PC-9 (cell line): Measurements from ENCODE around the gene SHF. TPM values are rescaled to one million over a fixed set of nuclear protein-coding genes. Genes with fewer than 3 reads are reported as not detected.

Source experiments
- BruUV-seq: library from RNA; stranded (reverse); fragments of 400-500 nt; replicated peaks from 2 replicates; lab custom pipeline; 2021; lab: Mats Ljungman, UMichigan
- CTCF ChIA-PET: fragments of 300-600 bp; sonication (Branson Sonifier 250); formaldehyde crosslinking; loops from one replicate; lab custom pipeline; 2022; ENCODE audit warnings: antibody characterized with exemption; lab: Charles Lee
- POLR2A ChIA-PET: fragments of 300-600 bp; sonication (Branson Sonifier 250); formaldehyde crosslinking; loops from one replicate; lab custom pipeline; 2022; ENCODE audit warnings: antibody characterized with exemption; ENCODE audit not compliant: unreplicated experiment; lab: Charles Lee
- DNase-seq, 2 experiments: peaks; one replicate each; pipeline versions ENCODE4 v3.0.0 to v3.0.0-alpha.2; 2015 to 2022; ENCODE audit warnings: mixed read lengths in 1 of 2
- H2AFZ ChIP-seq: fragments of 200-600 bp; sonication (generic); 2 replicates; pipeline ENCODE4 v1.8.1; 2017; ENCODE audit warnings: antibody characterized with exemption
- H3F3A ChIP-seq: fragments of 200-600 bp; sonication (generic); 2 replicates; pipeline ENCODE4 v1.8.1; 2017; ENCODE audit warnings: antibody characterized with exemption, mild to moderate bottlenecking, low read depth; ENCODE audit not compliant: insufficient read depth
- H3K27ac ChIP-seq: fragments of 200-600 bp; sonication (generic); 2 replicates; pipeline ENCODE4 v1.6.1; 2016; ENCODE audit warnings: mixed run types
- H3K27me3 ChIP-seq: fragments of 200-600 bp; sonication (generic); 2 replicates; pipeline ENCODE4 v1.6.1; 2016; ENCODE audit warnings: low read depth, mixed run types; ENCODE audit not compliant: insufficient read depth
- H3K36me3 ChIP-seq: fragments of 200-600 bp; sonication (generic); 2 replicates; pipeline ENCODE4 v1.6.1; 2016; ENCODE audit warnings: low read depth, mixed run types
- H3K4me1 ChIP-seq: fragments of 200-600 bp; sonication (generic); replicated peaks from 2 replicates; pipeline ENCODE4 v1.6.1; 2016; ENCODE audit warnings: mixed run types; ENCODE audit not compliant: insufficient read depth
- H3K4me2 ChIP-seq: fragments of 200-600 bp; sonication (generic); 2 replicates; pipeline ENCODE4 v1.6.1; 2017; ENCODE audit warnings: mixed run types
- H3K4me3 ChIP-seq: fragments of 200-600 bp; sonication (generic); 2 replicates; pipeline ENCODE4 v1.6.1; 2016; ENCODE audit warnings: mixed run types
- H3K79me2 ChIP-seq: fragments of 200-600 bp; sonication (generic); 2 replicates; pipeline ENCODE4 v1.6.1; 2017; ENCODE audit warnings: low read depth, mixed run types
- H3K9me2 ChIP-seq: fragments of 200-600 bp; sonication (generic); 2 replicates; pipeline ENCODE4 v1.8.1; 2017; ENCODE audit warnings: mild to moderate bottlenecking; ENCODE audit not compliant: insufficient read depth
- H3K9me3 ChIP-seq: fragments of 200-600 bp; sonication (generic); 2 replicates; pipeline ENCODE4 v1.8.1; 2016; ENCODE audit warnings: low read depth; ENCODE audit not compliant: insufficient read depth
- H4K20me1 ChIP-seq: fragments of 200-600 bp; sonication (generic); 2 replicates; pipeline ENCODE4 v1.8.1; 2017; ENCODE audit not compliant: insufficient read depth
- EZH2 ChIP-seq: fragments of 200-600 bp; sonication (generic); IDR thresholded peaks from 2 replicates; pipeline ENCODE4 v1.8.0; 2017; ENCODE audit warnings: antibody characterized with exemption, low read depth
- intact Hi-C: fragments of 100-400 bp; cut with micrococcal nuclease; formaldehyde crosslinking; loops from one replicate; pipeline ENCODE4 v1.10.0; 2022; ENCODE audit not compliant: unreplicated experiment
- total RNA-seq: library from RNA; stranded (reverse); gene quantifications from 2 replicates; pipeline ENCODE4 v1.2.3, GENCODE V29; 2021
- TF ChIP-seq, protein P1 (sequence below): fragments of 200-600 bp; sonication (generic); conservative IDR thresholded peaks from 2 replicates; pipeline ENCODE4 v1.6.1; 2017; ENCODE audit warnings: mixed run types, antibody characterized with exemption, mild to moderate bottlenecking, moderate library complexity

The SHF gene
- total RNA-seq, 1 experiment from 2014 or later, result 6.1 TPM

DNA sequence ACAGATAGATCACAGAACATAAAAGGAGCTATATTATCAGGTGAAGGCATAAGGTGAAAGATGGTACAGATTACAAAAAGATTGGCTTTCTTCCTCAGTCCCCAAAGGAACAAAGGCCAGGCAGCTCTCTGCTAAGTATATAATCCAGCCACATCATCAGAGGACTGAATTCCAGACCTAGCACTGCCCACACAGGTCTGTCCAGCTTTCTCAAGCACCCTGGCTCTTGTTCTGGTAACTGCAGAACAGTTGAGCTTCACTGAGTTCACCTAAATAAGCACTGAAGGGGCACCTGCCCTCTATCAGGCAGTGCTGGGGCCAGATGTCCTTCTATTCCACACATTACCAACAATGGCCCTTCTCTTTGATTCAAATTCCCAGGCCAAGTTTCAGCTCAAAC lies 64.4 kb downstream of the SHF start:
- no peak overlapping the region for H2AFZ ChIP-seq
- peaks cover 15% of the 10 kb centered on the region; the same call in 1 of the 2 replicates for H3K4me1 ChIP-seq
- TF ChIP-seq, protein P1, sequence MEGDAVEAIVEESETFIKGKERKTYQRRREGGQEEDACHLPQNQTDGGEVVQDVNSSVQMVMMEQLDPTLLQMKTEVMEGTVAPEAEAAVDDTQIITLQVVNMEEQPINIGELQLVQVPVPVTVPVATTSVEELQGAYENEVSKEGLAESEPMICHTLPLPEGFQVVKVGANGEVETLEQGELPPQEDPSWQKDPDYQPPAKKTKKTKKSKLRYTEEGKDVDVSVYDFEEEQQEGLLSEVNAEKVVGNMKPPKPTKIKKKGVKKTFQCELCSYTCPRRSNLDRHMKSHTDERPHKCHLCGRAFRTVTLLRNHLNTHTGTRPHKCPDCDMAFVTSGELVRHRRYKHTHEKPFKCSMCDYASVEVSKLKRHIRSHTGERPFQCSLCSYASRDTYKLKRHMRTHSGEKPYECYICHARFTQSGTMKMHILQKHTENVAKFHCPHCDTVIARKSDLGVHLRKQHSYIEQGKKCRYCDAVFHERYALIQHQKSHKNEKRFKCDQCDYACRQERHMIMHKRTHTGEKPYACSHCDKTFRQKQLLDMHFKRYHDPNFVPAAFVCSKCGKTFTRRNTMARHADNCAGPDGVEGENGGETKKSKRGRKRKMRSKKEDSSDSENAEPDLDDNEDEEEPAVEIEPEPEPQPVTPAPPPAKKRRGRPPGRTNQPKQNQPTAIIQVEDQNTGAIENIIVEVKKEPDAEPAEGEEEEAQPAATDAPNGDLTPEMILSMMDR, result no peak
- CTCF ChIA-PET, result interaction anchor here (0.9 to 3.8 kb wide), 2 partner anchors 15 to 40 kb away, joined by 6 to 11 read pairs; no protein-coding TSS in a partner anchor
- H3K9me3 ChIP-seq, result no peaks in the 10 kb centered on the region
- H3K9me2 ChIP-seq, result no peaks in the 10 kb centered on the region
- H3F3A ChIP-seq, result no peaks in the 10 kb centered on the region
- no TSS peak for BruUV-seq
- intact Hi-C loops, result loop anchor here (10.0 kb wide), 1 partner anchor 491 kb away; no protein-coding TSS in a partner anchor
- no peaks in the 10 kb centered on the region for H3K79me2 ChIP-seq
- POLR2A ChIA-PET, result interaction anchor here (0.6 kb wide), 2 partner anchors 35 to 1363 kb away, joined by 3 to 4 read pairs; no protein-coding TSS in a partner anchor
- H4K20me1 ChIP-seq, result no peaks in the 10 kb centered on the region
- no peaks in the 10 kb centered on the region for H3K36me3 ChIP-seq
- DNase-seq, result peak in 1 of 2 experiments; percentile 39
- H3K27me3 ChIP-seq, result no peaks in the 10 kb centered on the region
- no peak overlapping the region for H3K4me2 ChIP-seq
- H3K27ac ChIP-seq, result no peak overlapping the region
- H3K4me3 ChIP-seq, result no peak overlapping the region

- CTCF ChIA-PET, result interaction anchor here (0.9 to 3.8 kb wide), 2 partner anchors 15 to 40 kb away, joined by 6 to 11 read pairs; no protein-coding TSS in a partner anchor
These were observed 65.0 kb downstream of the SHF start for GRCh38 chr15:45122719-45123118.

GRCh38 chr15:45121706-45122417 lies 65.9 kb downstream of the SHF start:
- H3K27ac ChIP-seq, result no peak overlapping the region

More at GRCh38 chr15:45122719-45123118, 65.0 kb downstream of the SHF start:
- Histone ChIP-seq H3F3A (no peaks in the 10 kb centered on the region), H3K4me2 (no peak overlapping the region), H3K27me3 (no peaks in the 10 kb centered on the region), H3K4me3 (no peak overlapping the region), H4K20me1 (no peaks in the 10 kb centered on the region), H3K9me2 (no peaks in the 10 kb centered on the region), H3K36me3 (no peaks in the 10 kb centered on the region), H3K4me1 (peaks cover 15% of the 10 kb centered on the region; the same call in 1 of the 2 replicates), H3K79me2 (no peaks in the 10 kb centered on the region), H2AFZ (no peak overlapping the region), H3K27ac (no peak overlapping the region), H3K9me3 (no peaks in the 10 kb centered on the region)
- TF ChIP-seq, protein P1, result no peak
- no peak for TF ChIP-seq EZH2
- POLR2A ChIA-PET, result interaction anchor here (0.6 kb wide), 1 partner anchor 36 kb away, joined by 3 read pairs; no protein-coding TSS in a partner anchor
- DNase-seq, result no peak
- no TSS peak for BruUV-seq
- intact Hi-C loops, result loop anchor here (10.0 kb wide), 1 partner anchor 492 kb away; no protein-coding TSS in a partner anchor

More at GRCh38 chr15:45121706-45122417, 65.9 kb downstream of the SHF start:
- no peaks in the 10 kb centered on the region for H3K79me2 ChIP-seq
- H3K9me2 ChIP-seq, result no peaks in the 10 kb centered on the region
- H2AFZ ChIP-seq, result no peak overlapping the region
- no peaks in the 10 kb centered on the region for H3K9me3 ChIP-seq
- POLR2A ChIA-PET, result no interaction called here
- CTCF ChIA-PET, result interaction anchor here (3.8 kb wide), 1 partner anchor 41 kb away, joined by 11 read pairs; no protein-coding TSS in a partner anchor
- TF ChIP-seq, protein P1, result no peak
- no peak for TF ChIP-seq EZH2
- BruUV-seq, result no TSS peak
- H3K36me3 ChIP-seq, result no peaks in the 10 kb centered on the region
- peaks cover 15% of the 10 kb centered on the region; the same call in 1 of the 2 replicates for H3K4me1 ChIP-seq
- H3K27me3 ChIP-seq, result no peaks in the 10 kb centered on the region
- peak overlapping the region; percentile 42 for H3K4me2 ChIP-seq
- intact Hi-C loops, result loop anchor here (10.0 kb wide), 1 partner anchor 493 kb away; no protein-coding TSS in a partner anchor
- DNase-seq, result peak; percentile 40 to 64
- no peaks in the 10 kb centered on the region for H3F3A ChIP-seq
- H3K4me3 ChIP-seq, result no peak overlapping the region
- H4K20me1 ChIP-seq, result no peaks in the 10 kb centered on the region
